ENCODE measurements around the gene SLC41A1. TPM values are rescaled to one million over a fixed set of nuclear protein-coding genes. Genes with fewer than 3 reads are reported as not detected.

SLC41A1 gene
- total and polyA plus RNA-seq, 2 experiments from 2014 or later = 15.3 to 16.8 TPM

DNA sequence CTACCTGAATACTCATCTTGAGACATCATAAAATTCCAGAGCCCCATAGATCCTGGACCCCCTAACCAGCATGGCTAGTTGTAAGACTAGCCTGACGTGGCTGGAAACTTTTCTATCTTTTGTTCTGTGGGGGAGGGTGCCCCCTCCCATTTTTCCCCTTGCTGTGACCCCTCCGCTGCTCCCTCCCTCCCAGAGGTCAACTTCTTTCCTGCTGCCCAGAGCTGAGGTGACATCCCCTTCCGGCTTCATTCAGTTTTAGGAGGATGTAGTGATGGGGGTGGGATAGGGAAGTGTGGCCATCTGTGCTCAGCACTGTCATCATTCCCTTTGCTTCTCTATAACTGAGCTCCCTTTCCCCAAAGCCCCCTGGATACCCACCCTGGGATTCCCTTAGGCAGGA is 4.4 kb upstream of the SLC41A1 start:
- H3K27me3 ChIP-seq = no peaks in the 10 kb centered on the region
- no peaks in the 10 kb centered on the region for H3K4me1 ChIP-seq (ENCODE audit: insufficient read depth)
- H3K36me3 ChIP-seq (replicated peaks; ENCODE audit: insufficient read depth, low read depth) = no peaks in the 10 kb centered on the region
- TF ChIP-seq CTCF (IDR thresholded peaks at IDR 0.05; ENCODE audit: poor library complexity) = no peak
- TF ChIP-seq EZH2phosphoT487 (IDR thresholded peaks at IDR 0.05; ENCODE audit: low read depth, severe bottlenecking, unreplicated experiment) = no peak
- no peak for TF ChIP-seq EZH2 (IDR thresholded peaks at IDR 0.05; ENCODE audit: borderline replicate concordance)
- no peaks in the 10 kb centered on the region for H3K9me2 ChIP-seq (replicated peaks; ENCODE audit: insufficient read depth)
- no peaks in the 10 kb centered on the region for H3K9me3 ChIP-seq (ENCODE audit: low read depth)
- H4K20me1 ChIP-seq (ENCODE audit: insufficient read depth, poor library complexity, severe bottlenecking) = no peaks in the 10 kb centered on the region
- H3K27ac ChIP-seq = no peak overlapping the region
- H3K79me2 ChIP-seq = peaks cover 9% of the 10 kb centered on the region
- DNase-seq (ENCODE audit: low spot score) = no peak
- WGBS (ENCODE audit: low lambda C conversion rate, missing lambda C conversion rate) = 64% methylated on average over 3 of the region's 3 CpGs
- no peak overlapping the region for H3K4me2 ChIP-seq
- H3K4me3 ChIP-seq = no peak overlapping the region
- H2AFZ ChIP-seq = no peak overlapping the region

DNA sequence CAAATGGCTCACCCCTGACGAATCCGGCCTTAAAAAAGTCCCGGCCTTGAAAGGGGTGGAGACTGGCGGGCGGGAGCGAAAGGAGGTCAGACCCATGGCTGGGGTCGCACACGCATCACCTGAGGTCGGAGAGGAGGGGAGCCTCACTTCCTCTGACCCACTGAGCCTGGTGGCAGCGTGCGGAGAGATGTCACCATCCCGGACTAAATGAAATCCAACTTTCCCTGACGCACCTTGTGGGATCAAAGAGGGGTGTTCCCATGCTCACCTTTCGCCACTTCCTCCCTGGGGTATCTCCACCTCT is 709 bp upstream of the SLC41A1 start:
- H3K4me1 ChIP-seq (ENCODE audit: insufficient read depth) = peaks cover 14% of the 10 kb centered on the region
- H3K27me3 ChIP-seq = no peaks in the 10 kb centered on the region
- H2AFZ ChIP-seq = peak overlapping the region; percentile 63
- 3% methylated on average over 14 of the region's 14 CpGs for WGBS (ENCODE audit: low lambda C conversion rate, missing lambda C conversion rate)
- DNase-seq (ENCODE audit: low spot score) = no peak
- TF ChIP-seq CTCF (IDR thresholded peaks at IDR 0.05; ENCODE audit: poor library complexity) (no peak), EZH2 (IDR thresholded peaks at IDR 0.05; ENCODE audit: borderline replicate concordance) (no peak), EZH2phosphoT487 (IDR thresholded peaks at IDR 0.05; ENCODE audit: low read depth, severe bottlenecking, unreplicated experiment) (no peak)
- H3K4me3 ChIP-seq = peak overlapping the region; percentile 92
- no peaks in the 10 kb centered on the region for H4K20me1 ChIP-seq (ENCODE audit: insufficient read depth, poor library complexity, severe bottlenecking)
- H3K36me3 ChIP-seq (replicated peaks; ENCODE audit: insufficient read depth, low read depth) = no peaks in the 10 kb centered on the region
- H3K79me2 ChIP-seq = peaks cover 42% of the 10 kb centered on the region
- H3K9me3 ChIP-seq (ENCODE audit: low read depth) = no peaks in the 10 kb centered on the region
- peak overlapping the region; percentile 91 for H3K4me2 ChIP-seq
- H3K27ac ChIP-seq = peak overlapping the region; percentile 57
- no peaks in the 10 kb centered on the region for H3K9me2 ChIP-seq (replicated peaks; ENCODE audit: insufficient read depth)

DNA sequence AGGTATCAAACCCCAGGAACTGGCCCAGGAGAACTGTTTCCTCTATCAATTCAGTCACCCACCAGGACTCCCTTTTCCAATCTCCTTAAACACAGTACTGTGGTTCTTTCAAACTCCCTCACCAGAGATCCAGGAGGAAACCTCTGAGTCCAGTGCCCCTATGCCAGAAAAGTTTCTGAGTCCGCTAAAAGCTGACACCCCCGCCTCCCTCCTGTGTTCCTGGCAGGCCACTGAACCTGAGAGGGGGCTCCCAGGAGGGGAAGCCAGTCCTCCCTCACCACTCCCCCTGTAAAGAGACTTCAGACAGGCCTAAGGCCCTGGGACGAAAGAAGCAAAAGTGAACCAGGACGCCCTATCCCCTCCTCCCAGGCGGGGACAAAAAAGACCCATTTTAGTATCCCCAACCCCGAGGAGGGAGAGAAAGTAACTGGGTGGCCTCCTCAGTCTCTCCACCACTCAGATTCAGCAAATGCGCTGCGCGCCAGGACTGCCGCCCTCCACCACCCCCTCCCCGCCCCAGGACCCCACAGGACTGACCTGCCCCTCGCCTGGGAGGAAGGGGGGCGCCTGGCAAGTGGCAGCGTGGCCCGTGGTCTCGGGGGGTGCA is 624 bp downstream of the SLC41A1 start:
- peaks cover 14% of the 10 kb centered on the region for H3K4me1 ChIP-seq (ENCODE audit: insufficient read depth)
- H4K20me1 ChIP-seq (ENCODE audit: insufficient read depth, poor library complexity, severe bottlenecking) = no peaks in the 10 kb centered on the region
- H3K9me3 ChIP-seq (ENCODE audit: low read depth) = no peaks in the 10 kb centered on the region
- H3K4me2 ChIP-seq = peak overlapping the region; percentile 91
- TF ChIP-seq EZH2 (IDR thresholded peaks at IDR 0.05; ENCODE audit: borderline replicate concordance) = no peak
- peak overlapping the region; percentile 81 for H3K27ac ChIP-seq
- H3K9me2 ChIP-seq (replicated peaks; ENCODE audit: insufficient read depth) = no peaks in the 10 kb centered on the region
- DNase-seq (ENCODE audit: low spot score) = peak; percentile 41
- H3K4me3 ChIP-seq = peak overlapping the region; percentile 92
- H3K79me2 ChIP-seq = peaks cover 51% of the 10 kb centered on the region
- H3K27me3 ChIP-seq = no peaks in the 10 kb centered on the region
- peak overlapping the region; percentile 77 for H2AFZ ChIP-seq
- WGBS (ENCODE audit: low lambda C conversion rate, missing lambda C conversion rate) = 9% methylated on average over 10 of the region's 16 CpGs
- no peaks in the 10 kb centered on the region for H3K36me3 ChIP-seq (replicated peaks; ENCODE audit: insufficient read depth, low read depth)

DNA sequence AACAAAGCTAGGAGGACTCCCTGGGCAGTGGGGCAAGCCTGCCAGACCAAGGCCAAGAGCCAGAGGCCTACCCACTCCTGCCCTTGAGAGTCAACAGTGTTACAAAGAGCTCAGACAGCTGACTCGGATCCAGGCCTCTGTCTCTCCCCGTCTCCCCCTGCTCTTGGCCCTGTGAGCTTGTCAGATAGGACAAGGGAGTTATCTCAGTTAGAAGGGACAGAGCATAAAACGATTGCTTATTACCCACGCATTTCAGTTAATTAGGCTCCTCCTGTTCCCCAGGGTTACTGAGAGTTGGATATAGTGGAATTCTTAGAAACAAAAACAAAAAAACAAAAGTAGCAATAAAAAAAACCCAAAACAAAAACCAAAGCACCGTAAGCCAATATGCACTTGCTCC is 1.3 kb downstream of the SLC41A1 start:
- Histone ChIP-seq H2AFZ (no peak overlapping the region), H3K27ac (peak overlapping the region; percentile 81), H4K20me1 (ENCODE audit: insufficient read depth, poor library complexity, severe bottlenecking) (no peaks in the 10 kb centered on the region), H3K9me3 (ENCODE audit: low read depth) (no peaks in the 10 kb centered on the region), H3K4me3 (no peak overlapping the region), H3K4me2 (peak overlapping the region; percentile 91), H3K36me3 (replicated peaks; ENCODE audit: insufficient read depth, low read depth) (no peaks in the 10 kb centered on the region), H3K4me1 (ENCODE audit: insufficient read depth) (peaks cover 14% of the 10 kb centered on the region), H3K9me2 (replicated peaks; ENCODE audit: insufficient read depth) (no peaks in the 10 kb centered on the region), H3K79me2 (peaks cover 58% of the 10 kb centered on the region), H3K27me3 (no peaks in the 10 kb centered on the region)
- no peak for TF ChIP-seq CTCF (IDR thresholded peaks at IDR 0.05; ENCODE audit: poor library complexity)
- TF ChIP-seq EZH2phosphoT487 (IDR thresholded peaks at IDR 0.05; ENCODE audit: low read depth, severe bottlenecking, unreplicated experiment) = no peak
- TF ChIP-seq EZH2 (IDR thresholded peaks at IDR 0.05; ENCODE audit: borderline replicate concordance) = no peak
- DNase-seq (ENCODE audit: low spot score) = peak; percentile 45
- WGBS (ENCODE audit: low lambda C conversion rate, missing lambda C conversion rate) = 37% methylated on average over 5 of the region's 5 CpGs
